GDM1 (cell line): ENCODE data around the gene PLD1.

Source experiments
- DNase-seq: peaks from one replicate; lab custom pipeline; 2025; lab: John Stamatoyannopoulos, UW

PLD1 gene

GRCh38 chr3:171772427-171773056 lies 37.7 kb downstream of the PLD1 start:
- DNase-seq, result peak; percentile 21

- no peak for DNase-seq
Observed at GRCh38 chr3:171770689-171771620, 39.3 kb downstream of the PLD1 start.

DNA sequence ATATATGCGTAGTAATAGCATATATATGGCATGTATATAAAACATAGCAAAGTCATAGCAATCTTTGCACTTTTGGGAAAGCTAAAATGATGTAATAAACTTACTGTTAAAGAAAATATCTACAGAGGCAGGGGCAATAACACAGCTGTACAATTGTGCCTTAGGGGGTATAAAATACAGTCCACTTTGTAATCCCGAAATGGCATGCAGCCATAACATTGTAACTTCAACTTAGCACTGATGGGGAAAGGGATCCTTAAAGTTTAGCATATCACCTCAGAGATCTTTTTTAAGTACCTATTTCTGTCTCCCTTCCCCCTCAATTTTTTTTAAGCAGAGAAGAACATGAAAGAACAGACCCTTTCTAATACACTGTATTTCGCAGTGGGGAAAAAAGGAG lies 40.8 kb downstream of the PLD1 start:
- no peak for DNase-seq

GRCh38 chr3:171768986-171769385 lies 41.3 kb downstream of the PLD1 start:
- no peak for DNase-seq

DNA sequence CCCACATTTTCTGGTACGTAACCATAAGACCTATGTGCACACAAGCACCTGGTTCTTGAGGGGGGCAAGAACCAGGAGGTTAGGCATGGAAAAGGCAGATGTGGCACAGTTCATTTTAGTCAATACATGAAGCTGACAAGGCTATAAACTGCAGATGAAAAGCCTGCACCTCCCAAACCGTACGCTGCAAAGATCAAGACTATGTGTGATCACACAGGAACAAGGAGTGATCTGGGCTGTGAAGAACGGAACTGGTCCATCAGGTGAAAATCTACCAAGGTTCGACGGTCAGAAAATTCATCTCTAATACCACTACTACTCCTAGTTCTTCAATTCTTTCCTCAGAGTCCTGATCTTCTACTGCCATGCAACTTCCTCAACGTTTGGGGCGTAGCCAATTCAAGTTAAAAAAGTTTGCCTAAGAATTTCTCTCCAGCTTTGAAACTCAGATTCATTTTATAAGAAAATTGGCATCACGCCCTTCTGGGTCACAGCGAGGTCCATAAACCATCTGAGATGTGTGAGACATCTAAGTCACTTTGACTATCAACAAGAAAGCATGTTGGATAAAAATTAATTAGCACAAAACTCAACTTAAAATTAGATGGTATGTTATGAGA lies 41.9 kb downstream of the PLD1 start:
- DNase-seq, result no peak

- no peak for DNase-seq
Observed at GRCh38 chr3:171765511-171765887, 44.8 kb downstream of the PLD1 start.

DNA sequence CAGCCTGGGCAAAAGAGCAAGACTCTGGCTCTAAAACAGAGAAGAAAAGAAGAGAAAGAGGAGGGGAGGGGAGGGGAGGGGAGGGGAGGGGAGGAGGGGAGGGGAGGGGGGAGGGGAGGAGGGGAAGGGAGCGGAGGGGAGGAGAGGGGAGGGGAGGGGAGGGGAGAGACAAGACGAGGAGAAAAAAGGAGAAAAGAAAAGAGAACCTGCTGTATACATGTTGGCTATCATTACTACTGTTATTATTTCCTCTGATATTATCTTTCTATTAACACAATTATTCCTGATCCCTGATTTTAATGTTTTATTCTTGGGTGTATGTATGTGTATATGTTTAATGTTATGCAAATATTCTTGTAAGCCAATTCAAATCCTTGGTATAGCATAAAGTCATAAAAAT lies 46.9 kb downstream of the PLD1 start:
- DNase-seq, result no peak

- DNase-seq, result no peak
Observed at GRCh38 chr3:171760477-171760876, 49.8 kb downstream of the PLD1 start.

DNA sequence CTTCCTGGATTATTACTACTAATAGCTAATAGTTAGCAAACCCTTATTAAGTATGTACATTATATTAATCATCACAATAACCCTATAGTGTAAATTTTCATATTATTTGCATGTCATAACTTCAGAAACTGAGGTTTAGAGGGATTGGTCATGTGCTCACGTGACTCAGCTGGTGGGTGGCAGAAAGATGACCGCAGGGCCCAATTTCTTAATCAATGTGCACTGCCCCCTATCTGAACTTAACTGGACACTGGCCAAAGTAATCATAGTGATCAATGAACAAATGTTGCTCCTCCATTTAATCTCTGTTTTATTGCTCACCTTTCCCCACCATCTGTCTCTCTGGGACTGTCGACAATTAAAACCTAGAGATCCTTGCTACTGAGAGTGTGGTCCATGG lies 52.2 kb downstream of the PLD1 start:
- no peak for DNase-seq

DNA sequence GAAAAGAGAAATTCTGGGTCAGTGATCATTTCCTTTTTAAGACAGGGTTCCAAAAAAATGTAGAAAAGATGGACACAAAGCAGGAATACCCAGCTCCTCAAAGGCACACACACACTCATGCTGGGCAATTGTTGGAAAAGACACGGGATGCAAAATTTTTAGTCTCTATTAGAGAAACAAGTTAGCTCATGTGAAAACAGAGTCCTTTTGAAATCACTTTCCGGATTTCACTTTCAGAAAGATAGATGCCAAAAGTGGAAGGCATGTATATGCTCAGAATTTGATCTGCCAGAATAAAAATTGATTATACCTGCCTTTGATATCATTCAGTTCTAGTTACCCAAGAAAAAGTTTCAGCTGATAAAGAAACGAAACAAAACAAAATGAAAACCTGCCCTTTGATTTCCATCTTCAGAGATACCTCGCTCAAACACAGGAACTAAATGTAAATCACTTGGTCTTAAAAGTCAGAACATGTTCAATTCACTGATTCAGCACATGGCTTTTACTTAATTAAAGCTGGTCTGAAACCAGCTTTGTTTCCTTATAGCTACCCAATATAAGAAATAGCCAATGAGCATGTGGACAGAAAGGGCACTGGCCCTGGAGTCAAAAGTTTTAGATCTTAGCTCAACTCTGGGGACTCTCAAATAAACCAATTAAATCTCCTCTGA lies 52.8 kb downstream of the PLD1 start:
- no peak for DNase-seq

GRCh38 chr3:171755656-171756055 lies 54.6 kb downstream of the PLD1 start:
- DNase-seq, result no peak

DNA sequence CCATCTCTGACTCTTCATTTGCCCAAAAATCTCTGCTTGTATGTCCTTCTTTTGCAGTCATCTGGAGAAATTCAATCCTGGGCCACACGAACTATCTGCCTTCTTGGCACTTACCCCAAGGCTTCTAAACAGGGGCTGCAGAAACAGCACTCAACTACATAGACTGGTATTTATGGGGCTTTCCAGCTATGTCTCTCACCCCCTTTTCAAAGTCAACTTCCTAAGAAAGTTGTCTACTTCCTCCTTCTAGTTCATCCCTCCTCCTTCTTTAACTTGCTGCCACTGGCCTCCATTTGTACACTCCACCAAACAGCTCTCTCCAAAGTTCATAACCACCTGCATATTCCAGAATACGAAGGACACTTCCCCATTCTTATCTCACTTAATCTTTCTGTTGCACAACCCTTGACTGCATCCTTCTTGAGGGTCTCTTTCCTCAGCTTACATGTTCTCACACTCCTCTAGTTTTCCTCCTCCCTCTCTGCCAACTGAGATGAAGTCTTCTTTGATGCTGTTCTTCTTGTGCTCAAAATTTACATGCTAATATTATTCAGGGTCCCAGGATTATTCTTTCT lies 55.2 kb downstream of the PLD1 start:
- no peak for DNase-seq

DNA sequence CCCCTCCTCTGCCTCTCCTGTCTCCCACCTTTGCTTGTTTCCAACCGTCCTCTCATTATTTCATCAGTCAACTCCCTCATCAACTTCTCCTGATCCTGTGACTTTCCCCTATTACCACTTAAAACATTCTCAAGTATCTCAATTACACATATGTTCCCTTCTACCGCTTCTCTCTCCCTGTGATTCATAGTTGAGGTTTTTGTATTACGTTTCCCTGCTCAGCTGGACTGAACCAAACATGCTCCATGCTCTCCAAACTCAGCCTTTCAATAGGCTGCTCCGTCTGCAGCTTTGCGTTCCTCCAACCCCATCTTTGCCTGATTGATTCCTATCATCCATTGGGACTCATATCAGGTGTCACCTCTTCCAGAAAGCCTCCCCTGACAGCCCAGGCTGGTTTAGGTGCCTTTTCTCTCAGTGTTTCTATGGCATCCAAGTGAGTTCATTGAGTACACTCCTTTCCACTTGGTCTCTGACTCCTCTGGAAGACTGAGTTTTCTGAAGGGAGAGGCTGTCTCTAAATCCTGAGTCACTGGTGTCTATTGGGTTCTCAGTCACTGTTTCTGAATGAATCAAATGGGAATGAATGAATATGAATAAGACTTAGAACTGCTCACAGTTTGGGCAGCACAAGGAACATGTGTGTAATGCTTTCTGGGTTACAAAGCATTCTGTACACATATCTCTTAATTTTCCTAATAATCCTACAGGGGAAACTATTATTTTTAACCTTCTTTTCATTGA lies 56.4 kb downstream of the PLD1 start:
- DNase-seq, result no peak

GRCh38 chr3:171753025-171753472 lies 57.2 kb downstream of the PLD1 start:
- DNase-seq, result no peak

GRCh38 chr3:171752329-171752728 lies 58.0 kb downstream of the PLD1 start:
- no peak for DNase-seq

- no peak for DNase-seq
Observed at GRCh38 chr3:171749124-171749523, 61.2 kb downstream of the PLD1 start.

- no peak for DNase-seq
Observed at GRCh38 chr3:171748064-171748924, 62.0 kb downstream of the PLD1 start.

DNA sequence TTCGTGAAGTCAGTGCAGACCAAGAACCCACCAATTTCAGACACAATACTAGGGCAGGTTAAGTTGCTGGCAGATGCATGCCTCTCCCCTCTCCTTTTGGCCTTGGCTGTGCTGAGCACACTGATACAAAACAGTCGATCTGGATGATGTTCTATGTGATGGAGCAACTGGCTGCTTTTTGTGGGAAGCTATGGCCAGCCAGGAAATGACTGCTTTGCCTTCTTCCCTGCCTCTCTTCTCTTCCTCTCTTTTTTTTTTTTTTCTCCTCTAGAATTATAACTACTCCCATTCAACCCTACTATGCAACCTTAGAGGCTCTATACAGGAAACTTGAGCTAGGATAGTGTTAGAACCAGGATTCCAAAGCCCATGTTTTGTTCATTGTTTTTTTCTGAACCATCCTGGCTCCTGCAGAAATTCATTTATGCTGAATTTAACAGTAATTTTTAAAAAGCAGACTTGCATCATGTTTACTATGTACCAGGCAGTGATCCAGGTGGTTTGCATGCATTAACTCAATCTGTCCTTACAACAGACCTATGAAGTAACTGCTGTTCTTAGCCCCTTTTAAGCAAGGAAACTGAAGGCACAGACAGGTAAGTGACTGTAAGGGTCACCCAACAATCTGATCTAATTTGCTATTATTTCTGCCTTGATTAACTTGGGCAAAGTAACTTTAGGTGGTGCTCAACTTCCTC lies 62.9 kb downstream of the PLD1 start:
- DNase-seq, result no peak

GRCh38 chr3:171746320-171747222 lies 63.7 kb downstream of the PLD1 start:
- peak; percentile 11 for DNase-seq
